GM19193 (cell line): ENCODE data around the gene MYO9A.

ENCODE experiments used
- POLR2A ChIP-seq: IDR thresholded peaks from 4 replicates; pipeline ENCODE4 v1.6.1; 2011; ENCODE audit not compliant: insufficient read depth, insufficient read length; ENCODE audit errors: extremely low read depth

The MYO9A gene

GRCh38 chr15:71973366-71973765 lies 144.6 kb downstream of the MYO9A start:
- TF ChIP-seq POLR2A = no peak

GRCh38 chr15:71971905-71972304 lies 146.0 kb downstream of the MYO9A start:
- TF ChIP-seq POLR2A = no peak

- no peak for TF ChIP-seq POLR2A
Observed at GRCh38 chr15:71970435-71970834, 147.5 kb downstream of the MYO9A start.

- TF ChIP-seq POLR2A = no peak
Observed at GRCh38 chr15:71962537-71962936, 155.4 kb downstream of the MYO9A start.

GRCh38 chr15:71957026-71957425 lies 160.9 kb downstream of the MYO9A start:
- no peak for TF ChIP-seq POLR2A

GRCh38 chr15:71951134-71951533 lies 166.8 kb downstream of the MYO9A start:
- no peak for TF ChIP-seq POLR2A

GRCh38 chr15:71945012-71945411 lies 172.9 kb downstream of the MYO9A start:
- TF ChIP-seq POLR2A = no peak

GRCh38 chr15:71943806-71944205 lies 174.1 kb downstream of the MYO9A start:
- TF ChIP-seq POLR2A = no peak

GRCh38 chr15:71939981-71940588 lies 177.9 kb downstream of the MYO9A start:
- TF ChIP-seq POLR2A = no peak

- no peak for TF ChIP-seq POLR2A
Observed at GRCh38 chr15:71937650-71938311, 180.2 kb downstream of the MYO9A start.

- no peak for TF ChIP-seq POLR2A
Observed at GRCh38 chr15:71934446-71934845, 183.5 kb downstream of the MYO9A start.

- TF ChIP-seq POLR2A = no peak
Observed at GRCh38 chr15:71932689-71933088, 185.3 kb downstream of the MYO9A start.

GRCh38 chr15:71931261-71931660 lies 186.7 kb downstream of the MYO9A start:
- no peak for TF ChIP-seq POLR2A

- TF ChIP-seq POLR2A = no peak
Observed at GRCh38 chr15:71925145-71925544, 192.8 kb downstream of the MYO9A start.

GRCh38 chr15:71921191-71921590 lies 196.8 kb downstream of the MYO9A start:
- no peak for TF ChIP-seq POLR2A

- TF ChIP-seq POLR2A = no peak
Observed at GRCh38 chr15:71920573-71920972, 197.4 kb downstream of the MYO9A start.
